H1 (cell line): ENCODE measurements around the gene CASS4.

Experiments used
- CHD2 ChIP-seq: IDR thresholded peaks from 2 replicates; pipeline ENCODE4 v1.6.1; 2012; ENCODE audit warnings: low read length, improper control_type of control experiment
- EP300 ChIP-seq, 2 experiments: IDR thresholded peaks; 1 replicate in 1 of 2; 2 replicates in 1 of 2; pipeline ENCODE4 v1.6.1; 2011 to 2012; ENCODE audit warnings: low read depth in 2 of 2, low read length in 2 of 2, mild to moderate bottlenecking in 2 of 2, borderline replicate concordance in 1 of 2, inconsistent platforms in 1 of 2, moderate library complexity in 1 of 2
- GTF2F1 ChIP-seq: IDR thresholded peaks from 2 replicates; pipeline ENCODE4 v1.6.1; 2012; ENCODE audit warnings: low read depth, low read length, improper control_type of control experiment, borderline replicate concordance
- MAX ChIP-seq: IDR thresholded peaks from 2 replicates; pipeline ENCODE4 v1.6.1; 2012; ENCODE audit warnings: inconsistent platforms
- NRF1 ChIP-seq: IDR thresholded peaks from 2 replicates; pipeline ENCODE4 v1.6.1; 2011; ENCODE audit warnings: mild to moderate bottlenecking, low read depth, low read length, improper control_type of control experiment
- POLR2A ChIP-seq, 2 experiments: IDR thresholded peaks; 1 replicate in 1 of 2; 2 replicates in 1 of 2; pipeline ENCODE4 v1.6.1; 2011; ENCODE audit warnings: low read depth in 2 of 2, low read length in 2 of 2, mild to moderate bottlenecking in 2 of 2; ENCODE audit errors: control extremely low read depth in 1 of 2
- POU5F1 ChIP-seq: IDR thresholded peaks from 2 replicates; pipeline ENCODE4 v1.6.1; 2011; ENCODE audit warnings: low read depth, mild to moderate bottlenecking, low read length, moderate library complexity
- SIN3A ChIP-seq, 2 experiments: IDR thresholded peaks in 1 of 2; conservative IDR thresholded peaks in 1 of 2; 2 replicates each; pipeline ENCODE4 v1.6.1; 2011 to 2012; ENCODE audit warnings: low read length in 2 of 2, improper control_type of control experiment in 1 of 2, low read depth in 1 of 2, mild to moderate bottlenecking in 1 of 2
- SUZ12 ChIP-seq: fragments of 200-600 bp; sonication (generic); IDR thresholded peaks from 2 replicates; pipeline ENCODE4 v1.6.1; 2012; ENCODE audit warnings: mild to moderate bottlenecking, inconsistent platforms, low read length, moderate library complexity, mixed read lengths
- TF ChIP-seq, protein P1 (sequence below), 3 experiments: IDR thresholded peaks; 1 replicate in 2 of 3; 2 replicates in 1 of 3; pipeline versions ENCODE4 v1.5.1 to v1.6.1; 2011; ENCODE audit warnings: low read length in 3 of 3, mild to moderate bottlenecking in 3 of 3, inconsistent platforms in 2 of 3, low read depth in 1 of 3, moderate library complexity in 1 of 3; ENCODE audit not compliant: insufficient read depth in 1 of 3; ENCODE audit errors: control extremely low read depth in 1 of 3

GRCh38 chr20:56501116-56501515 lies 89.1 kb downstream of the CASS4 start:
- TF ChIP-seq EP300 (IDR thresholded peaks at IDR 0.05; ENCODE audit: borderline replicate concordance in 1 of 2, low read depth in 2 of 2, low read length in 2 of 2) (no peak), SUZ12 (no peak), SIN3A (conservative IDR thresholded peaks at IDR 0.05 in 1 of 2, IDR thresholded peaks at IDR 0.05 in 1 of 2; ENCODE audit: low read depth in 1 of 2, low read length in 2 of 2) (no peak), POLR2A (IDR thresholded peaks at IDR 0.05; ENCODE audit: control extremely low read depth in 1 of 2, low read depth in 2 of 2, low read length in 2 of 2) (no peak), MAX (no peak), POU5F1 (no peak), CHD2 (no peak), NRF1 (no peak), GTF2F1 (no peak)
- TF ChIP-seq, protein P1, sequence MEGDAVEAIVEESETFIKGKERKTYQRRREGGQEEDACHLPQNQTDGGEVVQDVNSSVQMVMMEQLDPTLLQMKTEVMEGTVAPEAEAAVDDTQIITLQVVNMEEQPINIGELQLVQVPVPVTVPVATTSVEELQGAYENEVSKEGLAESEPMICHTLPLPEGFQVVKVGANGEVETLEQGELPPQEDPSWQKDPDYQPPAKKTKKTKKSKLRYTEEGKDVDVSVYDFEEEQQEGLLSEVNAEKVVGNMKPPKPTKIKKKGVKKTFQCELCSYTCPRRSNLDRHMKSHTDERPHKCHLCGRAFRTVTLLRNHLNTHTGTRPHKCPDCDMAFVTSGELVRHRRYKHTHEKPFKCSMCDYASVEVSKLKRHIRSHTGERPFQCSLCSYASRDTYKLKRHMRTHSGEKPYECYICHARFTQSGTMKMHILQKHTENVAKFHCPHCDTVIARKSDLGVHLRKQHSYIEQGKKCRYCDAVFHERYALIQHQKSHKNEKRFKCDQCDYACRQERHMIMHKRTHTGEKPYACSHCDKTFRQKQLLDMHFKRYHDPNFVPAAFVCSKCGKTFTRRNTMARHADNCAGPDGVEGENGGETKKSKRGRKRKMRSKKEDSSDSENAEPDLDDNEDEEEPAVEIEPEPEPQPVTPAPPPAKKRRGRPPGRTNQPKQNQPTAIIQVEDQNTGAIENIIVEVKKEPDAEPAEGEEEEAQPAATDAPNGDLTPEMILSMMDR (IDR thresholded peaks at IDR 0.05; ENCODE audit: control extremely low read depth in 1 of 3, insufficient read depth in 1 of 3, low read depth in 1 of 3, low read length in 3 of 3), result no peak
